ENCODE data around the gene C1orf53. TPM values are rescaled to one million over a fixed set of nuclear protein-coding genes. Genes with fewer than 3 reads are reported as not detected.

Gene C1orf53
- total RNA-seq, 2 donors from 2014 or later = 1.7 to 3.5 TPM

GRCh38 chr1:197859024-197859423, 43.4 kb upstream of the C1orf53 start:
- Histone ChIP-seq H3K9ac (ENCODE audit: extremely low read depth, low read length, poor library complexity, severe bottlenecking) (no peak overlapping the region), H3K9me3 (ENCODE audit: control insufficient read depth, low read length) (peaks cover 4% of the 10 kb centered on the region), H3K36me3 (ENCODE audit: control insufficient read depth, insufficient read depth, low read length) (no peaks in the 10 kb centered on the region), H3K4me1 (ENCODE audit: control insufficient read depth, insufficient read depth, low read length) (no peaks in the 10 kb centered on the region), H3K4me3 (ENCODE audit: low read length) (no peak overlapping the region), H3K27me3 (ENCODE audit: control insufficient read depth, insufficient read depth, low read length, poor library complexity, severe bottlenecking) (no peaks in the 10 kb centered on the region), H3K27ac (ENCODE audit: low read depth, low read length) (no peak overlapping the region)
- H3K36me3 Mint-ChIP-seq (ENCODE audit: low read depth) = no peaks in the 10 kb centered on the region
- DNase-seq = no peak
- H3K9me3 Mint-ChIP-seq = peaks cover 2% of the 10 kb centered on the region
- WGBS, 2 experiments (ENCODE audit: insufficient coverage in 1 of 2, insufficient read length in 1 of 2) = 100% methylated on average over 1 of the region's 1 CpG; no CpG with 5 or more reads in 1 of the 2 experiments
- no peak overlapping the region for H3K27ac Mint-ChIP-seq
- H3K4me3 Mint-ChIP-seq = no peak overlapping the region
- no peaks in the 10 kb centered on the region for H3K4me1 Mint-ChIP-seq
- TF ChIP-seq CTCF (conservative IDR thresholded peaks at IDR 0.05) = no peak
- H3K27me3 Mint-ChIP-seq (ENCODE audit: insufficient read depth) = no peaks in the 10 kb centered on the region

DNA sequence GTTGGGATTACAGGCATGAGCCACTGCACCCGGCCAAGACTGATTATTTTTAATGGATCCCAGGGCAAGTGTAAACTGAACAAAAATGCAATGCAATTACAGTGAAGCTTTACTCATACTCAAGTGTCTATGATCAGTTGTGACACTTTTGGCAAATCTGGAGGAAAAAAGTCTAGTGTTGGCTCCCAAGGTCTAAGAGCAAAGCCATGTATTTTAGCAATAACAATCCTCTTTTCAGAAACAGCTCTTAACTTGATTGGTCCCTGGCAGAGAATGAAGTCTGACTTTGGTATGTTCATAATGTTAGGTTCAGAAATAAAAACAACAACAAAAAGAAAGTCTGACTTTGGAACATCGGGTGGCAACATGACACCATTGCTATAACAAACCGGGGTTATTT, 40.2 kb upstream of the C1orf53 start:
- H3K27me3 ChIP-seq (ENCODE audit: control insufficient read depth, insufficient read depth, low read length, poor library complexity, severe bottlenecking) = no peaks in the 10 kb centered on the region
- H3K36me3 ChIP-seq (ENCODE audit: control insufficient read depth, insufficient read depth, low read length) = no peaks in the 10 kb centered on the region
- H3K27ac Mint-ChIP-seq = no peak overlapping the region
- H3K4me1 Mint-ChIP-seq = no peaks in the 10 kb centered on the region
- H3K36me3 Mint-ChIP-seq (ENCODE audit: low read depth) = no peaks in the 10 kb centered on the region
- no peak overlapping the region for H3K4me3 Mint-ChIP-seq
- H3K9ac ChIP-seq (ENCODE audit: extremely low read depth, low read length, poor library complexity, severe bottlenecking) = no peak overlapping the region
- H3K9me3 Mint-ChIP-seq = no peaks in the 10 kb centered on the region
- no peak for TF ChIP-seq CTCF (conservative IDR thresholded peaks at IDR 0.05)
- H3K27me3 Mint-ChIP-seq (ENCODE audit: insufficient read depth) = no peaks in the 10 kb centered on the region
- H3K4me3 ChIP-seq (ENCODE audit: low read length) = no peak overlapping the region
- DNase-seq = no peak
- H3K4me1 ChIP-seq (ENCODE audit: control insufficient read depth, insufficient read depth, low read length) = no peaks in the 10 kb centered on the region
- H3K27ac ChIP-seq (ENCODE audit: low read depth, low read length) = no peak overlapping the region
- H3K9me3 ChIP-seq (ENCODE audit: control insufficient read depth, low read length) = peaks cover 4% of the 10 kb centered on the region
- WGBS, 2 experiments (ENCODE audit: insufficient coverage in 1 of 2, insufficient read length in 1 of 2) = 92 to 94% methylated on average over 3 of the region's 3 CpGs

GRCh38 chr1:197862671-197863070, 39.8 kb upstream of the C1orf53 start:
- Histone ChIP-seq H3K36me3 (ENCODE audit: control insufficient read depth, insufficient read depth, low read length) (no peaks in the 10 kb centered on the region), H3K4me3 (ENCODE audit: low read length) (no peak overlapping the region), H3K27me3 (ENCODE audit: control insufficient read depth, insufficient read depth, low read length, poor library complexity, severe bottlenecking) (no peaks in the 10 kb centered on the region), H3K9me3 (ENCODE audit: control insufficient read depth, low read length) (peaks cover 4% of the 10 kb centered on the region), H3K4me1 (ENCODE audit: control insufficient read depth, insufficient read depth, low read length) (no peaks in the 10 kb centered on the region), H3K27ac (ENCODE audit: low read depth, low read length) (no peak overlapping the region), H3K9ac (ENCODE audit: extremely low read depth, low read length, poor library complexity, severe bottlenecking) (no peak overlapping the region)
- Mint-ChIP-seq H3K4me3 (no peak overlapping the region), H3K4me1 (no peaks in the 10 kb centered on the region), H3K27me3 (ENCODE audit: insufficient read depth) (no peaks in the 10 kb centered on the region), H3K27ac (no peak overlapping the region), H3K36me3 (ENCODE audit: low read depth) (no peaks in the 10 kb centered on the region), H3K9me3 (no peaks in the 10 kb centered on the region)
- no peak for DNase-seq
- no peak for TF ChIP-seq CTCF (conservative IDR thresholded peaks at IDR 0.05)

Data from endodermal cell (in vitro differentiated cells).